CD14-positive monocyte (primary cell): ENCODE measurements around the gene CDK17. TPM values are rescaled to one million over a fixed set of nuclear protein-coding genes. Genes with fewer than 3 reads are reported as not detected.
"Not testable (repeated sequence)": the region's sequence is repeated elsewhere in the genome, so short reads cannot be mapped to it uniquely, and the experiment has no call there.

Experiments
- DNase-seq, 3 donors: peaks; one replicate each; pipeline ENCODE4 v3.0.0-alpha.2; 2011 to 2022
- H2AFZ ChIP-seq: 2 replicates; pipeline ENCODE4 v1.6.0; 2012; ENCODE audit warnings: mild to moderate bottlenecking, low read depth, low read length, inconsistent platforms; ENCODE audit not compliant: insufficient read depth, poor library complexity, severe bottlenecking
- H3K27ac ChIP-seq, 2 donors: 1 replicate in 1 of 2; 2 replicates in 1 of 2; pipeline ENCODE4 v1.5.1; 2012 to 2013; ENCODE audit warnings: low read length in 2 of 2, control low read depth in 1 of 2, inconsistent platforms in 1 of 2, low read depth in 1 of 2, mild to moderate bottlenecking in 1 of 2
- H3K27me3 ChIP-seq, 2 donors: one replicate each; pipeline versions ENCODE4 v1.6.0 to v1.6.1; 2011 to 2013; ENCODE audit warnings: low read length in 2 of 2; ENCODE audit not compliant: control insufficient read depth in 2 of 2, insufficient read depth in 2 of 2
- H3K36me3 ChIP-seq, 2 donors: replicated peaks in 1 of 2; 1 replicate in 1 of 2; 2 replicates in 1 of 2; pipeline versions ENCODE4 v1.5.1 to v1.6.1; 2012 to 2013; ENCODE audit warnings: low read length in 2 of 2, control low read depth in 1 of 2, inconsistent platforms in 1 of 2, mild to moderate bottlenecking in 1 of 2; ENCODE audit not compliant: insufficient read depth in 2 of 2, control insufficient read depth in 1 of 2
- H3K4me1 ChIP-seq, 2 donors: 1 replicate in 1 of 2; 2 replicates in 1 of 2; pipeline versions ENCODE4 v1.5.1 to v1.6.1; 2012 to 2013; ENCODE audit warnings: low read length in 2 of 2, control low read depth in 1 of 2, inconsistent platforms in 1 of 2, mild to moderate bottlenecking in 1 of 2, moderate library complexity in 1 of 2; ENCODE audit not compliant: insufficient read depth in 2 of 2, control insufficient read depth in 1 of 2
- H3K4me2 ChIP-seq: replicated peaks from 2 replicates; pipeline ENCODE3; 2012; ENCODE audit warnings: low read length, moderate library complexity, mild to moderate bottlenecking; ENCODE audit not compliant: poor library complexity, severe bottlenecking; ENCODE audit errors: extremely low read depth
- H3K4me3 ChIP-seq, 3 experiments: fragments of 200-600 bp in 1 of 3; sonication (generic) in 1 of 3; replicated peaks in 1 of 3; 1 replicate in 2 of 3; 2 replicates in 1 of 3; pipeline ENCODE4 v1.5.1; 2011 to 2013; ENCODE audit warnings: low read length in 3 of 3, mild to moderate bottlenecking in 3 of 3, control low read depth in 2 of 3, low read depth in 2 of 3, inconsistent platforms in 1 of 3, moderate library complexity in 1 of 3
- H3K79me2 ChIP-seq: 2 replicates; pipeline ENCODE4 v1.6.0; 2012; ENCODE audit warnings: mild to moderate bottlenecking, control low read depth, inconsistent platforms, low read length, moderate library complexity; ENCODE audit not compliant: insufficient read depth
- H3K9ac ChIP-seq: 2 replicates; pipeline ENCODE4 v1.6.0; 2017; ENCODE audit warnings: low read length, mild to moderate bottlenecking; ENCODE audit not compliant: insufficient read depth, poor library complexity, severe bottlenecking
- H3K9me3 ChIP-seq, 2 donors: replicated peaks in 1 of 2; 1 replicate in 1 of 2; 2 replicates in 1 of 2; pipeline versions ENCODE4 v1.5.1 to v1.6.1; 2012 to 2013; ENCODE audit warnings: low read length in 2 of 2, control low read depth in 1 of 2; ENCODE audit not compliant: control insufficient read depth in 1 of 2, insufficient read depth in 1 of 2
- H4K20me1 ChIP-seq: 2 replicates; pipeline ENCODE4 v1.6.0; 2012; ENCODE audit warnings: mild to moderate bottlenecking, low read length, control low read depth, moderate library complexity; ENCODE audit not compliant: insufficient read depth
- H3K27ac Mint-ChIP-seq, 7 donors: one replicate each; pipeline ENCODE4 v1.8.0; 2020; ENCODE audit warnings: mild to moderate bottlenecking in 7 of 7, mixed read lengths in 7 of 7, moderate library complexity in 6 of 7, inconsistent platforms in 2 of 7
- H3K27me3 Mint-ChIP-seq, 3 donors: one replicate each; pipeline ENCODE4 v1.8.0; 2021 to 2022; ENCODE audit warnings: low read depth in 3 of 3, mild to moderate bottlenecking in 3 of 3, mixed read lengths in 3 of 3, moderate library complexity in 3 of 3, inconsistent platforms in 1 of 3
- H3K36me3 Mint-ChIP-seq, 2 donors: one replicate each; pipeline ENCODE4 v1.8.0; 2020; ENCODE audit warnings: mixed read lengths in 2 of 2, inconsistent platforms in 1 of 2, mild to moderate bottlenecking in 1 of 2
- H3K4me1 Mint-ChIP-seq: one replicate; pipeline ENCODE4 v1.8.0; 2020; ENCODE audit warnings: mild to moderate bottlenecking, mixed read lengths
- H3K4me3 Mint-ChIP-seq, 2 donors: one replicate each; pipeline ENCODE4 v1.8.0; 2020; ENCODE audit warnings: mild to moderate bottlenecking in 2 of 2, mixed read lengths in 2 of 2, moderate library complexity in 1 of 2
- H3K9me3 Mint-ChIP-seq, 7 donors: one replicate each; pipeline ENCODE4 v1.8.0; 2020 to 2022; ENCODE audit warnings: mixed read lengths in 7 of 7, mild to moderate bottlenecking in 6 of 7, moderate library complexity in 6 of 7, inconsistent platforms in 2 of 7
- CTCF ChIP-seq: fragments of 200-600 bp; IDR thresholded peaks from one replicate; pipeline ENCODE4 v1.8.0; 2022; ENCODE audit warnings: antibody characterized with exemption, mild to moderate bottlenecking
- WGBS: methylation state at CpG from one replicate; pipeline ENCODE4 v1.1.5; 2013; ENCODE audit warnings: missing lambda C conversion rate; ENCODE audit not compliant: insufficient coverage; 5-methylcytosine and 5-hydroxymethylcytosine counted together
- intact Hi-C, 2 donors: fragments of 100-400 bp; cut with micrococcal nuclease; formaldehyde crosslinking; loops; one replicate each; pipeline versions ENCODE4 v1.15.0 to v1.15.1; 2023
- polyA plus RNA-seq, 3 donors: library from polyadenylated mRNA; depleted of rRNA in 1 of 3; unstranded in 2 of 3; stranded (reverse) in 1 of 3; fragments of 300-500 nt in 2 of 3; fragments of >200 nt in 1 of 3; fragmentation: Illumina TruSeq in 2 of 3; gene quantifications; 1 replicate in 2 of 3; 2 replicates in 1 of 3; pipeline ENCODE4 v1.2.3, GENCODE V29; 2012 to 2021

Gene CDK17
- polyA plus RNA-seq, 3 donors, result 3.6 to 6.9 (median 6.4) TPM

GRCh38 chr12:96395236-96395635 is 5.0 kb downstream of the CDK17 start:
- Mint-ChIP-seq H3K4me1 (peaks cover 34% of the 10 kb centered on the region), H3K4me3 (no peak overlapping the region), H3K9me3 (no peaks in the 10 kb centered on the region), H3K36me3 (no peaks in the 10 kb centered on the region), H3K27ac (no peak overlapping the region), H3K27me3 (no peaks in the 10 kb centered on the region)
- Histone ChIP-seq H3K4me3 (no peak overlapping the region), H3K79me2 (peaks cover 93% of the 10 kb centered on the region), H3K9me3 (no peaks in the 10 kb centered on the region), H3K27me3 (no peaks in the 10 kb centered on the region), H3K27ac (no peak overlapping the region), H4K20me1 (peaks cover 91% of the 10 kb centered on the region), H3K36me3 (no peaks in the 10 kb centered on the region), H3K4me2 (no peak overlapping the region), H2AFZ (no peak overlapping the region), H3K4me1 (peaks cover 16 to 19% of the 10 kb centered on the region in 2 donors), H3K9ac (no peak overlapping the region)
- WGBS, result no CpG with 5 or more reads among the region's 4 CpGs
- DNase-seq, result no peak
- intact Hi-C loops, result loop anchor here (5.0 to 10.0 kb wide), 3 partner anchors 43 to 100 kb away; partner anchors contain the start of gene CFAP54 (in 1 of the 2)
- no peak for TF ChIP-seq CTCF

DNA sequence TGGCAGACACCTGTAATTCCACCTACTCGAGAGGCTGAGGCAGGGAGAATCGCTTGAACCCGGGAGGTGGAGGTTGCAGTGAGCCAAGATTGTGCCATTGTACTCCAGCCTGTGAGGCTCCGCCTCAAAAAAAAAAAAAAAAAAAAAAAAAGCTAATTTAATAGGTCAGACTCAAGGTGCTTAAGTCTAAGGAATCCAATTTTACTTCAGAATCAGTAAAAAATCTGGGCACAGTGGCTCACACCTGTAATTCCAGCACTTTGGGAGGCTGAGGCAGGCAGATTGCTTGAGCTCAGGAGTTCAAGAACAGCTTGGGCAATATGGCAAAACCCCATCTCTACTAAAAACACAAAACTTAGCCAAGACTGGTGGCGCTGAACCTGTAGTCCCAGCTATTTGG is 7.0 kb downstream of the CDK17 start:
- H3K4me3 Mint-ChIP-seq, DNase-seq, H3K27me3 Mint-ChIP-seq, H2AFZ ChIP-seq, H3K27ac ChIP-seq, H3K36me3 ChIP-seq, H3K9ac ChIP-seq, H3K27me3 ChIP-seq, H3K27ac Mint-ChIP-seq, H3K4me2 ChIP-seq, H3K9me3 ChIP-seq, H3K9me3 Mint-ChIP-seq, H3K36me3 Mint-ChIP-seq, H3K4me3 ChIP-seq: not testable (repeated sequence)
- Histone ChIP-seq H4K20me1 (peaks cover 98% of the 10 kb centered on the region), H3K4me1 (peaks cover 7 to 12% of the 10 kb centered on the region in 2 donors), H3K79me2 (peaks cover 99% of the 10 kb centered on the region)
- WGBS, result 100% methylated on average over 3 of the region's 5 CpGs
- peaks cover 27% of the 10 kb centered on the region for H3K4me1 Mint-ChIP-seq
- intact Hi-C loops, result loop anchor here in 1 of 2 donors (10.0 kb wide), 1 partner anchor 102 kb away; no protein-coding TSS in a partner anchor
